ENCODE data around the gene DNAAF3.
"Not testable (repeated sequence)": the region's sequence is repeated elsewhere in the genome, so short reads cannot be mapped to it uniquely, and the experiment has no call there.

Gene DNAAF3

DNA sequence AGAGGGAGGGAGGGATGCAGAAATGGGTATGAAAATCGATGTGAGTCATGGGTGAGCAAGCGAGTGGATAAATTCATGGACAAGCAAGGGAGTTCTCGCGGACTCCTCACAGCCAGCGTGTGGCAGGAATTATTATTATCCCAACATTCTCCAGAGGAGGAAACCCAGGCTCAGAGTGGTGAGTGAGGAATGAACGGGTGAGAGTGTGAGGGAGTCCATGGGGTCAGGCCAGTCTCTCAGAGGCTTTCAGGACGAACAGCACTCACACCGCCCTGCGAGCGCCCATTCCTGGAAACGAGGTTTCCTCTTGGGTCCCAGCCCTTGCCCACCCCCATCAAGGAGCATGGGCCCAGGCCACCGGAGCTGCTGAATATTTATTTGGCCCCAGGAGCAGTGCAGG, 6.3 kb upstream of the DNAAF3 start:
- no peak for TF ChIP-seq EZH2 (IDR thresholded peaks at IDR 0.05)
- no peak for TF ChIP-seq FOXP2 (optimal IDR thresholded peaks at IDR 0.05; ENCODE audit: control extremely low read depth, extremely low read length, insufficient read depth)
- no peak; the same call in 1 of the 2 replicates for TF ChIP-seq POLR2AphosphoS5 (IDR thresholded peaks at IDR 0.05; ENCODE audit: borderline replicate concordance, low read depth, low read length)
- DNase-seq (ENCODE audit: low read depth, low spot score): no peak
- H3K36me3 ChIP-seq (ENCODE audit: insufficient read depth, low read length): no peaks in the 10 kb centered on the region
- no peak overlapping the region for H3K9ac ChIP-seq (ENCODE audit: insufficient read length)
- H3K27ac ChIP-seq: peak overlapping the region; percentile 95
- peak overlapping the region; percentile 73 for H3K4me3 ChIP-seq
- no peaks in the 10 kb centered on the region for H3K9me3 ChIP-seq (ENCODE audit: low read depth, low read length)

GRCh38 chr19:55172318-55172717, 5.9 kb upstream of the DNAAF3 start:
- peak overlapping the region; percentile 95 for H3K27ac ChIP-seq
- not testable (repeated sequence) for H3K4me3 ChIP-seq; H3K9me3 ChIP-seq (ENCODE audit: low read depth, low read length); DNase-seq (ENCODE audit: low read depth, low spot score); H3K36me3 ChIP-seq (ENCODE audit: insufficient read depth, low read length); H3K9ac ChIP-seq (ENCODE audit: insufficient read length)

- no peak overlapping the region for H3K9ac ChIP-seq (ENCODE audit: insufficient read length)
- TF ChIP-seq POLR2AphosphoS5 (IDR thresholded peaks at IDR 0.05; ENCODE audit: borderline replicate concordance, low read depth, low read length): no peak
- TF ChIP-seq EZH2 (IDR thresholded peaks at IDR 0.05): no peak
- TF ChIP-seq FOXP2 (optimal IDR thresholded peaks at IDR 0.05; ENCODE audit: control extremely low read depth, extremely low read length, insufficient read depth): no peak
- H3K4me3 ChIP-seq: no peak overlapping the region
- DNase-seq (ENCODE audit: low read depth, low spot score): no peak
- H3K9me3 ChIP-seq (ENCODE audit: low read depth, low read length): no peaks in the 10 kb centered on the region
- peak overlapping the region; percentile 78 for H3K27ac ChIP-seq
- H3K36me3 ChIP-seq (ENCODE audit: insufficient read depth, low read length): no peaks in the 10 kb centered on the region
Observed at GRCh38 chr19:55171440-55171839, 5.0 kb upstream of the DNAAF3 start.

GRCh38 chr19:55169136-55169535, 2.7 kb upstream of the DNAAF3 start:
- H3K4me3 ChIP-seq: no peak overlapping the region
- H3K27ac ChIP-seq: no peak overlapping the region
- DNase-seq (ENCODE audit: low read depth, low spot score): no peak
- no peaks in the 10 kb centered on the region for H3K36me3 ChIP-seq (ENCODE audit: insufficient read depth, low read length)
- no peak for TF ChIP-seq FOXP2 (optimal IDR thresholded peaks at IDR 0.05; ENCODE audit: control extremely low read depth, extremely low read length, insufficient read depth)
- no peak for TF ChIP-seq EZH2 (IDR thresholded peaks at IDR 0.05)
- TF ChIP-seq POLR2AphosphoS5 (IDR thresholded peaks at IDR 0.05; ENCODE audit: borderline replicate concordance, low read depth, low read length): no peak
- no peaks in the 10 kb centered on the region for H3K9me3 ChIP-seq (ENCODE audit: low read depth, low read length)
- H3K9ac ChIP-seq (ENCODE audit: insufficient read length): no peak overlapping the region

- Histone ChIP-seq H3K36me3 (ENCODE audit: insufficient read depth, low read length) (no peaks in the 10 kb centered on the region), H3K9me3 (ENCODE audit: low read depth, low read length) (no peaks in the 10 kb centered on the region), H3K4me3 (peak overlapping the region; percentile 75), H3K9ac (ENCODE audit: insufficient read length) (no peak overlapping the region), H3K27ac (no peak overlapping the region)
- no peak for DNase-seq (ENCODE audit: low read depth, low spot score)
- TF ChIP-seq EZH2 (IDR thresholded peaks at IDR 0.05) (no peak), POLR2AphosphoS5 (IDR thresholded peaks at IDR 0.05; ENCODE audit: borderline replicate concordance, low read depth, low read length) (no peak)
Observed at GRCh38 chr19:55165952-55166529, 372 bp downstream of the DNAAF3 start.

GRCh38 chr19:55161571-55162322, 4.7 kb downstream of the DNAAF3 start:
- no peaks in the 10 kb centered on the region for H3K36me3 ChIP-seq (ENCODE audit: insufficient read depth, low read length)
- no peak overlapping the region for H3K4me3 ChIP-seq
- H3K9ac ChIP-seq (ENCODE audit: insufficient read length): no peak overlapping the region
- TF ChIP-seq FOXP2 (optimal IDR thresholded peaks at IDR 0.05; ENCODE audit: control extremely low read depth, extremely low read length, insufficient read depth): no peak
- TF ChIP-seq POLR2AphosphoS5 (IDR thresholded peaks at IDR 0.05; ENCODE audit: borderline replicate concordance, low read depth, low read length): no peak
- no peak for TF ChIP-seq EZH2 (IDR thresholded peaks at IDR 0.05)
- H3K27ac ChIP-seq: no peak overlapping the region
- no peaks in the 10 kb centered on the region for H3K9me3 ChIP-seq (ENCODE audit: low read depth, low read length)
- DNase-seq (ENCODE audit: low read depth, low spot score): no peak

DNA sequence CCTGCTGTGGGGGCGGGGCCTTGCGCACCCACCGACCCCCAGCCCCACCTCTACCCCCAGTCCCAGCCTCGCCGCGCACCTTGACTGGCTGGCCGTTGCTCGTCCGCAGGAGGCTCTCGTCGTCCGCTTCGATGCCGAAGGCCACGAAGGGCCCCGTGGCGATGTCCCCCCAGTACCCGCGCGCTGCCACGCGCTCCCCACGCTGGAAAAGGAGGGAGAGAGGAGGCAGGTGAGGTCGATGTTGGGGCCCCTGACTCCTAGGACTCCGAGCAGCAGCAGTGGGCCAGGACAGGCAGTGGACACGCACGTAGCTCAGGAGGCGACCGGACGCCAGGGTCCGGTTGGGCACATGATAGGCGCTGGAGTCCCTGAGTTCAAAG, 5.4 kb downstream of the DNAAF3 start:
- Histone ChIP-seq H3K36me3 (ENCODE audit: insufficient read depth, low read length) (no peaks in the 10 kb centered on the region), H3K9me3 (ENCODE audit: low read depth, low read length) (no peaks in the 10 kb centered on the region), H3K27ac (no peak overlapping the region), H3K4me3 (no peak overlapping the region), H3K9ac (ENCODE audit: insufficient read length) (no peak overlapping the region)
- no peak for DNase-seq (ENCODE audit: low read depth, low spot score)
- TF ChIP-seq EZH2 (IDR thresholded peaks at IDR 0.05): no peak

- TF ChIP-seq POLR2AphosphoS5 (IDR thresholded peaks at IDR 0.05; ENCODE audit: borderline replicate concordance, low read depth, low read length) (no peak), FOXP2 (optimal IDR thresholded peaks at IDR 0.05; ENCODE audit: control extremely low read depth, extremely low read length, insufficient read depth) (peak; percentile 59), EZH2 (IDR thresholded peaks at IDR 0.05) (no peak)
- no peak overlapping the region for H3K27ac ChIP-seq
- DNase-seq (ENCODE audit: low read depth, low spot score): no peak
- peak overlapping the region; percentile 51 for H3K9ac ChIP-seq (ENCODE audit: insufficient read length)
- H3K4me3 ChIP-seq: peak overlapping the region; percentile 61
- no peaks in the 10 kb centered on the region for H3K36me3 ChIP-seq (ENCODE audit: insufficient read depth, low read length)
- H3K9me3 ChIP-seq (ENCODE audit: low read depth, low read length): no peaks in the 10 kb centered on the region
Observed at GRCh38 chr19:55160128-55160985, 6.1 kb downstream of the DNAAF3 start.

All from SK-N-MC (cell line).